Calu3 (cell line): ENCODE data around the gene DOCK1. TPM values are rescaled to one million over a fixed set of nuclear protein-coding genes. Genes with fewer than 3 reads are reported as not detected.

Experiments used
- BruUV-seq: library from RNA; stranded (reverse); fragments of 400-500 nt; replicated peaks from 2 replicates; lab custom pipeline; 2021; lab: Mats Ljungman, UMichigan
- CTCF ChIA-PET: fragments of 300-600 bp; sonication (Branson Sonifier 250); formaldehyde crosslinking; loops from one replicate; lab custom pipeline; 2022; ENCODE audit warnings: antibody characterized with exemption; lab: Charles Lee
- DNase-seq: peaks from one replicate; pipeline ENCODE4 v3.0.0; 2022
- H3K27ac Mint-ChIP-seq: one replicate; pipeline ENCODE4 v1.8.0; 2022; ENCODE audit warnings: mixed read lengths; ENCODE audit not compliant: unreplicated experiment
- H3K27me3 Mint-ChIP-seq: one replicate; pipeline ENCODE4 v1.8.0; 2022; ENCODE audit warnings: mixed read lengths; ENCODE audit not compliant: unreplicated experiment
- H3K36me3 Mint-ChIP-seq: one replicate; pipeline ENCODE4 v1.8.0; 2022; ENCODE audit warnings: mild to moderate bottlenecking, moderate library complexity, mixed read lengths; ENCODE audit not compliant: insufficient read depth, unreplicated experiment
- H3K4me1 Mint-ChIP-seq: one replicate; pipeline ENCODE4 v1.8.0; 2022; ENCODE audit warnings: mild to moderate bottlenecking, low read depth, mixed read lengths; ENCODE audit not compliant: unreplicated experiment
- H3K4me3 Mint-ChIP-seq: one replicate; pipeline ENCODE4 v1.8.0; 2022; ENCODE audit warnings: mild to moderate bottlenecking, low read depth, moderate library complexity, mixed read lengths; ENCODE audit not compliant: unreplicated experiment
- H3K9me3 Mint-ChIP-seq: one replicate; pipeline ENCODE4 v1.8.0; 2022; ENCODE audit warnings: low read depth, mixed read lengths; ENCODE audit not compliant: unreplicated experiment
- CTCF ChIP-seq: fragments of 200-600 bp; IDR thresholded peaks from one replicate; pipeline ENCODE4 v1.8.0; 2022; ENCODE audit warnings: antibody characterized with exemption; ENCODE audit not compliant: unreplicated experiment
- intact Hi-C: fragments of 100-400 bp; cut with micrococcal nuclease; formaldehyde crosslinking; loops from one replicate; pipeline ENCODE4 v1.10.0; 2022; ENCODE audit not compliant: unreplicated experiment
- total RNA-seq: library from RNA; stranded (reverse); gene quantifications from 2 replicates; pipeline ENCODE4 v1.2.3, GENCODE V29; 2022

DOCK1 gene
- total RNA-seq, 1 experiment from 2014 or later: 34.2 TPM

DNA sequence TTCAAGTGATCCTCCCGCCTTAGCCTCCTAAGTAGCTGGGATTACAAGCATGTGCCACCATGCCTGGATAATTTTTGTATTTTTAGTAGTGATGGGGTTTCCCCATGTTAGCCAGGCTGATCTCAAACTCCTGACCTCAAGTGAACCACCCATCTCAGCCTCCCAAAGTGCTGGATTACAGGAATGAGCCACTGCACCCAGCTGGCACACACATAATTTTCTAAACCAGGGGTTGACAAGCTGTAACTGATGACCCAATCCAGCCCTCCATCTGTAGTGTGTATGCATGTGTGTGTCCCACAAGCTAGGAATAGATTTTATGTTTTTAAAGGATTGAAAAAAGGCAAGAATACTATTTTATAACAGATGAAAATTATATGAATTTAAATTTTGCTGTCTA is 417.1 kb downstream of the DOCK1 start:
- no peak overlapping the region for H3K27ac Mint-ChIP-seq
- no TSS peak for BruUV-seq
- no peaks in the 10 kb centered on the region for H3K27me3 Mint-ChIP-seq
- no peak for DNase-seq
- H3K9me3 Mint-ChIP-seq: no peaks in the 10 kb centered on the region
- no peaks in the 10 kb centered on the region for H3K4me1 Mint-ChIP-seq
- CTCF ChIA-PET: no interaction called here
- H3K36me3 Mint-ChIP-seq: no peaks in the 10 kb centered on the region
- no peak for TF ChIP-seq CTCF
- intact Hi-C loops: no loop called here
- no peak overlapping the region for H3K4me3 Mint-ChIP-seq

DNA sequence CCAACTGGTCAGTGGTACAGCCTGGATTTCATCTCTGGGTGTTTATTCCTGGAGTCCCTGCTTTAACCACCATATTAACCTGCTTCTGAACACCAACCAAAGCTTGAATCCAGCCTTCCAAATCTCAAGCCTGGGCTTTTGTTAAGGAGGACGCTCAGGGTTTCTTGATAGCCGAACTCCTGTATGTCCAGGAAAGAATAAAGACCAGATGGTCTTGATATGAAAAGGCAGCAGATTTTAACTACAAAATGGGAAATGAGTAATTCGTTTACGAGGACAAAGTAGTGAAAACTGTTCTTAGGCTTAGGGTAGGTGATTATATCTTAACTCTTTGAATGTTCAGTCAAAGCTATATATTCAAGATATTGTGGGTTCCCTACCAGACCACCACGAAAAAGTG is 420.3 kb downstream of the DOCK1 start:
- intact Hi-C loops: no loop called here
- Mint-ChIP-seq H3K27me3 (no peaks in the 10 kb centered on the region), H3K9me3 (no peaks in the 10 kb centered on the region), H3K4me3 (no peak overlapping the region), H3K4me1 (no peaks in the 10 kb centered on the region), H3K27ac (no peak overlapping the region), H3K36me3 (no peaks in the 10 kb centered on the region)
- no peak for DNase-seq
- CTCF ChIA-PET: no interaction called here
- no TSS peak for BruUV-seq
- no peak for TF ChIP-seq CTCF

GRCh38 chr10:127326883-127327282 is 421.7 kb downstream of the DOCK1 start:
- Mint-ChIP-seq H3K4me3 (no peak overlapping the region), H3K9me3 (no peaks in the 10 kb centered on the region), H3K4me1 (no peaks in the 10 kb centered on the region), H3K27ac (no peak overlapping the region), H3K27me3 (no peaks in the 10 kb centered on the region), H3K36me3 (no peaks in the 10 kb centered on the region)
- no peak for TF ChIP-seq CTCF
- no TSS peak for BruUV-seq
- intact Hi-C loops: no loop called here
- no peak for DNase-seq
- CTCF ChIA-PET: no interaction called here

GRCh38 chr10:127331696-127332095 is 426.5 kb downstream of the DOCK1 start:
- H3K27ac Mint-ChIP-seq: no peak overlapping the region
- no peak overlapping the region for H3K4me3 Mint-ChIP-seq
- DNase-seq: no peak
- no peaks in the 10 kb centered on the region for H3K27me3 Mint-ChIP-seq
- CTCF ChIA-PET: no interaction called here
- no peaks in the 10 kb centered on the region for H3K9me3 Mint-ChIP-seq
- TF ChIP-seq CTCF: no peak
- intact Hi-C loops: no loop called here
- no peaks in the 10 kb centered on the region for H3K4me1 Mint-ChIP-seq
- no TSS peak for BruUV-seq
- no peaks in the 10 kb centered on the region for H3K36me3 Mint-ChIP-seq
